NCI-H187 (cell line): ENCODE results near the gene LCOR.

Experiments
- DNase-seq, 2 experiments: peaks; one replicate each; lab custom pipeline; 2025; lab: John Stamatoyannopoulos, UW

Gene LCOR

DNA sequence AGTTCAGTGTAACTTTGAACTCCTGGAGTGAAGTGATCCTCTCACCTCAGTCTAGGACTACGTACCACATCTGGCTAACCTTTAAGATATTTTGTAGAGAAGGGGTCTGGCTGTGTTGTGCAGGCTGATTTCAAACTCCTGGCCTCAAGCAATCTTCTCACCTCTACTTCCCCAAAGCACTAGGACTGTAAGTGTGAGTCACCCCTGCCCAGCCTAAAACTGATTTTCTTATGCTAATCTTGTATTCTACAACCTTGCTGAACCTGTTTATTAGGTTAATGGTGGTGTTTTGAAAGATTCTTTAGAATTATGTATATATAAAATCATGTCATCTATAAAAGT lies 58.0 kb downstream of the LCOR start:
- no peak for DNase-seq

DNA sequence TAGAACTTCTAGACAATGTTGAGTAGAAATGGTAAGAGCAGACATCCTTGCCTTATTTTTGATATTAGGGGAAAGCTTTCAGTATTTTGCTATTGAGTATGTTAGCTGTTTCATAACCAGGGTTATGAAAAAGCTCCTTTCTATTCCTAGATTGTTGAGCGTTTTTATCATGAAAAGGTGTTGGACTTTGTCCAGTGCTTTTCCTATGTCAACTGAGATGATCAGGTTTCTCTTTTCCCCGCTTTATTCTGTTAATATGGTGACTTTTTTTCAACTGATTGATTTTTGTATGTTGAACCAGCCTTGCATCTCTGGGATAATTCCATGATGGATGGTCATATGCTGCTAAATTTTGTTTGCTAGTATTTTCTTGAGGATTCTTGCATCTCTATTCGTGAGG lies 58.5 kb downstream of the LCOR start:
- no peak for DNase-seq

- no peak for DNase-seq
These were observed 59.7 kb downstream of the LCOR start for GRCh38 chr10:96891840-96892239.

GRCh38 chr10:96895662-96896424 lies 63.7 kb downstream of the LCOR start:
- DNase-seq, result no peak

GRCh38 chr10:96896884-96897589 lies 64.9 kb downstream of the LCOR start:
- no peak for DNase-seq

DNA sequence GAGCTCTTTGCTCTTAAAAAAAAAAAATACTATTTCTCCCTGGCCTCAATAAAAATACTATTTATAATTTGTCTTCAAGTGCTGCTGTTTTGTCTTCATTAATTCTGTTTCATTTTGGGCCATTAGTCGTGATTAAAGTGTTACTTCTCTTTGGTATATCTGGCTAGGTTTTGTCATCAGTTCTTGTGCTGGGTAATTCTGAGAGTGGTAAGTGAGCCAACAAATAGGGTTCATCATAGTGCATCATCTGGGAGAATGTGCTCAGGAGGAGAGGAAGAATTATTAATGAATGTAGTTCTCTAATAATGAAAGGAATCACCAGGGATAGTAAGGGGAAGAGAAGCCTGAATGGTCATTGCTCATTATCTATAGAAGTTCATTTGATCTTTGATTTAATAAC lies 70.0 kb downstream of the LCOR start:
- DNase-seq, result no peak

GRCh38 chr10:96902731-96903358 lies 70.7 kb downstream of the LCOR start:
- no peak for DNase-seq

GRCh38 chr10:96904648-96905047 lies 72.5 kb downstream of the LCOR start:
- no peak for DNase-seq

DNA sequence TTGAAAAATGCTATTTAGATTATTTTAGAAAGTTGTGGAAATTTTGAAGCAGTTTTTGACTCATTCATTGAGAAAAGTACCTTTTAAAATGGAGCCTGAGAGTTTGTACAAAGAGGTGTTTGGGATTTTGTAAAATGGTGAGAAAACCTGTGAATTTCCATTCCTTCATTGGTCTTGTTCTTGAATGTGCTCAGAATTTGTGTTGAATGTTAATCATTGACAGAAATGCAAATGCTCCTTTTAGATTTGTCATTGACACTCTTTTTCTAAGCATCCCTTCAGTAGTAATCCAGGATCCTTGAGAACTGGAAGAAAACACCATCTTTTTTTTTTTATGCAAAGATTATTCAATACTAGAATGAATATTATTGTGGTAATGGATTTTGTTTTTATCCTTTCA lies 74.8 kb downstream of the LCOR start:
- no peak for DNase-seq

DNA sequence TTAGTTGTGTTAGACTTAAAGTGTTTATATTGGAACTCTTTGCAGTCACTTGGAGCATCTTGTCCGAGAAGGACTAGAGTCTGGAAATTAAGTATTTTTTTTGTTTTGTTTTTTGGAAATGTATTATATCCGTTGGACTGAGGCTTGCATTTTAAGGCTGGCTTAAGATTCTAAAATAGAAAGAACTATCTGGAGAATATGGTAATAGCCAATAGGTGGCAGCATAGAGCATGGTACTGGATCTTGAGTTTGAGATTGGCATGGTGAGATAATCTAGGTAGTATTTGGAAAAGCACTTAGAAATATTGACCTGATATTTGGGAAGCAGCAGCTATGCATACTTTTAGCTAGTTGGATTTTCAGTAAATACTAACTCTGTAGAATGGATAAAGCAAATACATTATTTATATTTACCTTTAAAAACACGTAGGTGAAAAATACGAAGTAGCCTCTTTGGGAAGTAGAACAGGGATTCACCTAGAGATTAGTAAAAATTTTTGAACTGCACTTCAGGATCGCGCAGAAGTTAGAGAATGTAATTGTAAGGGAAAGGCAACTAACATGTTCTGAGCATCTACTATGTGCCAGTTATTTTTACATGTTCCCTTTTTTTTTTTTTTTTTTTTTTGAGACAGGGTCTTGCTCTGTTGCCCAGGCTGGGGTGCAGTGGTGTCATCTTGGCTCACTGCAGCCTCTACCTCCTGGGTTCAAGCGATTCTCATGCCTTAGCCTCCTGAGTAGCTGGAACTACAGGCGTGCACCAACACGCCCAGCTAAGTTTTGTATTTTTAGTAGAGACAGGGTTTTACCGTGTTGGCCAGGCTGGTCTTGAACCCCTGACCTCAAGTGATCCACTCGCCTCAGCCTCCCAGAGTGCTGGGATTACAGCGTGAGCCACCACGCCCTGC lies 78.6 kb downstream of the LCOR start:
- no peak for DNase-seq

GRCh38 chr10:96912405-96912804 lies 80.3 kb downstream of the LCOR start:
- no peak for DNase-seq

DNA sequence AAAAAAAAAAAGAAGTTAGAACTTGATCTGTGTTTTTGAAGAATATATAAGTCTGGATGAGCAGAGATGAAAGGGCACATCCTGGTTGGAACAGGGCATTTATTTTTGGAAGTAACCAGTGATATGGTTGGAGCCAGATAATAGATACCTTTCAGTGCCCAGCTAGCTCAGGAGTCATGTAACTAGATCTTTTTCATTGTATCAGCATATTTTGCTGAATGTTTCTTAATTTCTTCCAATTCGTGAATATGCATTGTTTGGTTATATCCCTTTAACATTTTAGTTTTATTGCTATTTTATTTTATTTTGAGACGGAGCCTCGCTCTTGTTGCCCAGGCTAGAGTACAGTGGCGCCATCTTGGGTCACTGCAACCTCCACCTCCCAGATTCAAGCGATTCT lies 81.8 kb downstream of the LCOR start:
- DNase-seq, result no peak

- no peak for DNase-seq
These were observed 85.5 kb downstream of the LCOR start for GRCh38 chr10:96917628-96918027.

- no peak for DNase-seq
These were observed 86.3 kb downstream of the LCOR start for GRCh38 chr10:96918214-96919002.

DNA sequence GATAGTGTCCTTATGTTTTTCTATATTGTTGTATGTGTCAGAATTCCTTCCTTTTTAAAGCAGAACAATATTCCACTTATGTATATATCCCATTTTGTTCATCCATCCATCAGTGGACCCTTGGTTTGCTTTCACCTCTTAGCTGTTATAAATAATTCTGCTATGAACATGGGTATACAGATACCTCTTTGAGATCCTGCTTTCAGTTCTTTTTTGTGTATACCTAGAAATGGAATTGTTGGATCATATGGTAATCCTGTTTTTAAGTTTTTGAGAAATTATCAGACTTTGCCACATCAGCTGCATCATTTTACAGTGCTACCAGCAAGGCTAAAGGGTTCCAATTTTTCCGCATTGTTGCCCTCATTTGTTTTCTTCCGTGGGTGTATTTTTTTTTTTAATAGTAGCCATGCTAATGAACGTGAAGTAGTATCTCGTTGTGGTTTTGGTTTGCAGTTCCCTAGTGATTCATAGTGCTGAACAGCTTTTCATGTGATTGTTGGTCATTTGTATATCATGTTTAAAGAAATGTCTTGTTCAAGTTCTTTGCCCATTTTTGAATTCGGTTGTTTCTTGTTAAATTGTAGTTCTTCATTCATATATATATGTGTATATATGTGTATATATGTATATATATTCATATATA lies 87.8 kb downstream of the LCOR start:
- no peak for DNase-seq

DNA sequence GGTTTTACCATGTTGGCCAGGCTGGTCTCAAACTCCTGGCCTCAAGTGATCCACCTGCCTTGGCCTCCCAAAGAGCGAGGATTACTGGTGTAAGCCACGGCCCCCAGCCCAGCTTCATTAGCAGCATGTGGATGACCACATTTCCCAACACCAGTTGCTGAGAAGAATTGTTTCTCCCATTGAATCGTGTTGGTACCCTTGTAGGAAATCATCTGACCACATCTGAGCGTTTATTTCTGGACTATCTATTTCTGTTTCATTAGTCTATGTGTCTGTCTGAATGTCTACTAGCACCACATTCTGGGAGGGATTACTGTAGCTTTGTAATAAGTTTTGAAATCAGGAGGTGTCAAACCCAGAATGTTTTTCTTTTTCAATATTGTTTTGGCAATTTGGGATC lies 89.6 kb downstream of the LCOR start:
- DNase-seq, result no peak

DNA sequence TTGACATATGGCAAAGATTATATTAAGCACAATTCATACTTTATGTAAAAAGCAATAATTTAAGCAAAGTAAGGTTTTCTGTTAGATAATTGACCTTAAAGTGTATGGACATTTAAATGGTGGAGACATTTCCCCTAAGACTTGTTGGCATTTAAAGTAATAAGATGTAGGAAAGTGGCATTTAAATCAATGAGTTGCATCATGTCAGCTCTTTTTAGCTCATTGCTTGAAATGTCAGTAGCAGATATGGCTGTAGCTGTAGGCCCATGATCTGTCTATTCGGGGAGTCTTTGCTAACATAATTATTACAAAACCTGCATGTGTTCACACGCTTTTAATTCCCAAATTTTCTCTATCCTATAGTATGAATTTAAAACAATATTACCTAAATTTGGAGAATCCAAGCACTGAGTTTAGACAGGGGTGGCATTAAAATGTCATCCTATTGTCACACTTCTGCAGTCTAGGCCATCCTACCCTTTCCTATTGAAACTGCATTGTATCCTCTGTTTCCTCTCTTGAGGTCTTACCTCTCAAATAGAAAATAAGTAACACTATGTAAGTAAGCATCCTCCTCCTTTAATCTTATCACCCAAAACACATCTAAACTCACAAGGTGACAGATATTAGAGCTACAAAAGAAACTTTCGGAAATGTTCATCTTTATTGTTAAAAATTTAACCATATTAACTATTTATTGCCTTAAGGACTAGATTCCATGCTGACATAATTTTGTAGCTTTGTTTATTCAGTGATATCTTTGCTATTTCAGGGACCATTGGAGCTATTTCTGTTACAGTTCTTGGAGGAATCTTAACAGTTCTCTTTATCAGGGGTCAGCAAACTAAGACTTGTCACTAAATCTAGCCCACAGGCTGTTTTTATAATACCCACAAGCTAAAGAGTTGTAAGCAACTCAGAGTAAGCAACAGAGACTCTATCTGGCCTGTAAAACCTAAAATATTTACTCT lies 91.2 kb downstream of the LCOR start:
- DNase-seq, result no peak

DNA sequence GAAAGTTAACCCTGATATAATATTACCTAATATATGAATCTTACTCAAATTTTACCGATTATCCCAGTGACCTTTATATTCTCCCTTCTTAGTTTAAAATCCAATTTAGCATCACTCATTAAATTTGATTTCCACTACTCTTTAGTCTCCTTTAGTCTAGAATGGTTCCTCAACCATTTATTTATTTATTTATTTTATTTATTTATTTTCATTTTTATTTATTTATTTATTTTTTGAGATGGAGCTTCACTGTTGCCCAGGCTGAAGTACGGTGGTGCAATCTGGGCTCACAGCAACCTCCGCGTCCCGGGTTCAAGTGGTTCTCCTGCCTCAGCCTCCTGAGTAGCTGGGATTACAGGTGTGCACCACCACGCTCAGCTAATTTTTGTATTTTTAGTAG lies 92.8 kb downstream of the LCOR start:
- no peak for DNase-seq

DNA sequence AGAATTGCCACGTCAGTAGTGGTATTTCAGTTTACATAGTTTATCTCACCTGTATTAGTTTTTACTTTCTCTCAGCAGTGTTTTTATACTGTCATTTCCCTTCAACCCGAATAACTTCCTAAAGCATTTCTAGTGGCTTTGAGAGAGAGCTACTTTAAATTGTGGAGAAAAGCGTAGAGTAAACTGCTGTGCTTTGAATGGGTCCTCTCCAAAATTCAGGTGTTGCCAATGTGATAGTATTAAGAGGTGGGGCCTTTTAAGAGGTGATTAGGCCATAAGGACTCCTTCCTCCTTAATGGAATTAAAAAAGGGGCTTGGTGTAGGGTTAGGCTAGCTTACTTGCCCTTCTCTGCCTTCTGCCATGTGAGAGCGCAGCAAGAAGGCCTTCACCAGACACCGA lies 98.4 kb downstream of the LCOR start:
- DNase-seq, result no peak

DNA sequence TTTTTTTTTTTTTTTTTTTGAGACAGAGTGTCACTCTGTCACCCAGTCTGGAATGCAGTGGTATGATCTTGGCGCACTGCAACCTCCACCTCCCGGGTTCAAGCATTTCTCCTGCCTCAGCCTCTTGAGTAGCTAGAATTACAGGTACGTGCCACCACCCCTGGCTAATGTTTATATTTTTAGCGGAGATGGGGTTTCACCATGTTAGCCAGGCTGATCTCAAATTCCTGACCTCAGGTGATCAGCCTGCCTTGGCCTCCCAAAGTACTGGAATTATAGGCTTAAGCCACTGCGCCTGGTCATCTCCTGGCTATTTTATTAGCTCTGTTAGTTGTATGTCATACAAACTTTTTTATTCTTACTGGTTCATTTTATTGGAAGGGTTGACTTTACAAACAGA lies 103.0 kb downstream of the LCOR start:
- no peak for DNase-seq
